Loucy (cell line): ENCODE measurements around the gene KRT17.

Experiments used
- EZH2phosphoT487 ChIP-seq: fragments of 200-600 bp; IDR thresholded peaks from 2 replicates; pipeline ENCODE4 v1.6.1; 2018; ENCODE audit warnings: antibody characterized with exemption, mild to moderate bottlenecking, moderate library complexity, borderline replicate concordance
- TF ChIP-seq, protein P1 (sequence below): fragments of 200-600 bp; sonication (generic); conservative IDR thresholded peaks from 2 replicates; pipeline ENCODE4 v1.5.1; 2014; ENCODE audit warnings: mild to moderate bottlenecking, antibody characterized with exemption, low read length

DNA sequence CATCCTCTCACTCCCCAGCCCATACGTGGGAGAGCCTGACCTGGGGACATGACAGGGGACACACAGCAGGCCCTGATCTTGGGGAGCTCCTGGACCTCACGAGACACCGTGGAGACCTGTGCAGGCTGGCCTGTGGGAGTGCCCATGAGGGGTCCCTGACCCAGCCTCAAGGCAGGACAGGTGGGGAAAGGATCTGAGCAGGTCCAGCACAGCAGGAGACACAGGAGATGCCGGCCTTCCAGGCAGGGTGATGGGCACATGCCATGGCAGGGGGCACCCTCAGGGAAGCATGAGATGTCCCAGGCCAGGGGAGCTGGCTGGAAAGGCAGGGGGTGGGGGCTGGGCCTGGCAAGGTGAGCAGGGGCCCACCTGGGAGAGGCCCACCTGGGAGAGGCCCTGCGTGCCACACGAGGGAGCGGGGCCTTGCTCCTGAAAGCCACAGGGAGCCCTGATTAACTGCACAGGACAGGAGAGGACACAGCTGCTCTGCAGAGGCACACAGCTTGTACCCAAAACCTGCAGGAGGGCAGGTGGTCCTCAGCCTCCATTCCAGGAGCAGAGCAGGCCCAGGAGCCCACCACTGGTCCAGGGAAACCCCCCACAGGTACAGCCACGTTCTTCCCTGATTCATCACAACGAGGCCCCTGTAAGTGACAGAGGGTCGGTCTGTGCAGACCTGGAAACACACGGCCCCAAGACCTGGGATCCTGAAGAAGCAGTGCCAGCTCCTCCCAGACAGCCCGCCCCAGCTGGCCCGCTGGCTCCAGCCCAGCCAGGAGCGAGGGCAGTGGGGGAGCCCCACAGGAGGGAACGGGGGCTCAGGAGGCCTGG is 26.6 kb upstream of the KRT17 start:
- TF ChIP-seq, protein P1, sequence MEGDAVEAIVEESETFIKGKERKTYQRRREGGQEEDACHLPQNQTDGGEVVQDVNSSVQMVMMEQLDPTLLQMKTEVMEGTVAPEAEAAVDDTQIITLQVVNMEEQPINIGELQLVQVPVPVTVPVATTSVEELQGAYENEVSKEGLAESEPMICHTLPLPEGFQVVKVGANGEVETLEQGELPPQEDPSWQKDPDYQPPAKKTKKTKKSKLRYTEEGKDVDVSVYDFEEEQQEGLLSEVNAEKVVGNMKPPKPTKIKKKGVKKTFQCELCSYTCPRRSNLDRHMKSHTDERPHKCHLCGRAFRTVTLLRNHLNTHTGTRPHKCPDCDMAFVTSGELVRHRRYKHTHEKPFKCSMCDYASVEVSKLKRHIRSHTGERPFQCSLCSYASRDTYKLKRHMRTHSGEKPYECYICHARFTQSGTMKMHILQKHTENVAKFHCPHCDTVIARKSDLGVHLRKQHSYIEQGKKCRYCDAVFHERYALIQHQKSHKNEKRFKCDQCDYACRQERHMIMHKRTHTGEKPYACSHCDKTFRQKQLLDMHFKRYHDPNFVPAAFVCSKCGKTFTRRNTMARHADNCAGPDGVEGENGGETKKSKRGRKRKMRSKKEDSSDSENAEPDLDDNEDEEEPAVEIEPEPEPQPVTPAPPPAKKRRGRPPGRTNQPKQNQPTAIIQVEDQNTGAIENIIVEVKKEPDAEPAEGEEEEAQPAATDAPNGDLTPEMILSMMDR = no peak
- TF ChIP-seq EZH2phosphoT487 = no peak
